Activated CD4-positive, CD25-positive, alpha-beta regulatory T cell treated with anti-CD3 and anti-CD28 coated beads, Interleukin-2, amount 50 U/mL, for 24 hours (primary cell): ENCODE results near the gene MAGEA2.
"Not testable (repeated sequence)": the region's sequence is repeated elsewhere in the genome, so short reads cannot be mapped to it uniquely, and the experiment has no call there.

ENCODE experiments used
- ATAC-seq, 2 donors: fragments of 150-1000 bp; cut with Tn5 transposase; one replicate each; pipeline ENCODE4 v1.10.0; 2021; ENCODE audit warnings: mild to moderate bottlenecking in 1 of 2, moderate library complexity in 1 of 2

MAGEA2 gene

GRCh38 chrX:152753686-152754650, at the start of gene MAGEA2:
MAGEA2 (minus strand) TSS chrX:152753842; CDS start chrX:152751363, 2,479 bp downstream.
- not testable (repeated sequence) for ATAC-seq

- no peak for ATAC-seq
Observed at GRCh38 chrX:152798945-152799344, 45.3 kb upstream of the MAGEA2 start.

- not testable (repeated sequence) for ATAC-seq
Observed at GRCh38 chrX:152787062-152787461, 33.4 kb upstream of the MAGEA2 start.

GRCh38 chrX:152769549-152770289, 16.1 kb upstream of the MAGEA2 start, which contains the start of gene MAGEA6:
MAGEA6 (minus strand) TSS chrX:152769689; CDS start chrX:152767650, 2,039 bp downstream.
- ATAC-seq, result not testable (repeated sequence)

- not testable (repeated sequence) for ATAC-seq
Observed at GRCh38 chrX:152766562-152766961, 12.9 kb upstream of the MAGEA2 start.

GRCh38 chrX:152761582-152761981, 7.9 kb upstream of the MAGEA2 start:
- ATAC-seq, result not testable (repeated sequence)

GRCh38 chrX:152759544-152759943, 5.9 kb upstream of the MAGEA2 start:
- ATAC-seq, result not testable (repeated sequence)

- not testable (repeated sequence) for ATAC-seq
Observed at GRCh38 chrX:152758918-152759317, 5.3 kb upstream of the MAGEA2 start, which contains the start of gene CSAG3. CSAG3 (plus strand) TSS chrX:152759218.

GRCh38 chrX:152754871-152755270, 1.2 kb upstream of the MAGEA2 start:
- ATAC-seq, result not testable (repeated sequence)

- no peak for ATAC-seq
Observed at GRCh38 chrX:152738560-152738959, 15.1 kb downstream of the MAGEA2 start.

- not testable (repeated sequence) for ATAC-seq
Observed at GRCh38 chrX:152736528-152736927, 17.1 kb downstream of the MAGEA2 start.

GRCh38 chrX:152735860-152736511, 17.7 kb downstream of the MAGEA2 start:
- ATAC-seq, result no peak

GRCh38 chrX:152735101-152735500, 18.5 kb downstream of the MAGEA2 start:
- no peak for ATAC-seq

GRCh38 chrX:152734143-152734858, 19.3 kb downstream of the MAGEA2 start:
- ATAC-seq, result not testable (repeated sequence)

- no peak for ATAC-seq
Observed at GRCh38 chrX:152733261-152733975, 20.2 kb downstream of the MAGEA2 start, which contains the start of the genes CSAG1 and MAGEA12. CSAG1 (minus strand) TSS chrX:152733721; CDS start chrX:152732460, 1,261 bp downstream. MAGEA12 (plus strand) TSS chrX:152733757; CDS start chrX:152736162, 2,405 bp downstream.

- no peak for ATAC-seq
Observed at GRCh38 chrX:152725409-152725808, 28.2 kb downstream of the MAGEA2 start.

GRCh38 chrX:152713815-152714787, 39.5 kb downstream of the MAGEA2 start, which contains the start of gene MAGEA2B:
MAGEA2B (plus strand) TSS chrX:152714628; CDS start chrX:152717107, 2,479 bp downstream.
- not testable (repeated sequence) for ATAC-seq

GRCh38 chrX:152713195-152713594, 40.4 kb downstream of the MAGEA2 start:
- not testable (repeated sequence) for ATAC-seq

GRCh38 chrX:152709173-152709572, 44.5 kb downstream of the MAGEA2 start, which contains the start of gene CSAG2:
CSAG2 (minus strand) TSS chrX:152709273; CDS start chrX:152709112, 161 bp downstream.
- ATAC-seq, result not testable (repeated sequence)
